Liver (tissue), 3 donors: ENCODE results near the gene MID2.

ENCODE experiments used
- CTCF ChIP-seq: fragments of 150-350 bp; IDR thresholded peaks from 2 replicates; pipeline ENCODE4 v1.5.1; 2017; ENCODE audit warnings: improper control_type of control experiment, low read depth, low read length; ENCODE audit not compliant: missing input control
- EGR1 ChIP-seq, 2 donors: IDR thresholded peaks; 2 replicates each; pipeline ENCODE4 v1.6.1; 2016 to 2018; ENCODE audit warnings: antibody characterized with exemption in 2 of 2, low read depth in 2 of 2
- YY1 ChIP-seq: IDR thresholded peaks from 2 replicates; pipeline ENCODE4 v1.6.1; 2016; ENCODE audit warnings: antibody characterized with exemption, mild to moderate bottlenecking
- donor health status: healthy.
- donor health status: healthy.

- TF ChIP-seq CTCF (no peak), EGR1 (IDR thresholded peaks at IDR 0.05; ENCODE audit: low read depth in 2 of 2) (no peak), YY1 (no peak)
These were observed 17.2 kb downstream of the MID2 start for GRCh38 chrX:107842715-107843400.
